ENCODE measurements around the gene VWA5B1. TPM values are rescaled to one million over a fixed set of nuclear protein-coding genes. Genes with fewer than 3 reads are reported as not detected.

VWA5B1 gene
- total and polyA plus RNA-seq, 2 experiments from 2014 or later = 0.16 to 1.0 TPM

GRCh38 chr1:20322081-20322824 lies 31.6 kb downstream of the VWA5B1 start:
- Histone ChIP-seq H3K4me3 (no peak overlapping the region), H3K27me3 (ENCODE audit: insufficient read depth) (no peaks in the 10 kb centered on the region), H3K9me2 (ENCODE audit: insufficient read depth) (no peaks in the 10 kb centered on the region), H2AFZ (no peak overlapping the region), H3K27ac (ENCODE audit: low read depth) (no peak overlapping the region), H3K4me1 (ENCODE audit: insufficient read depth) (no peaks in the 10 kb centered on the region), H3K4me2 (no peak overlapping the region), H4K20me1 (replicated peaks; ENCODE audit: insufficient read depth) (no peaks in the 10 kb centered on the region), H3F3A (replicated peaks; ENCODE audit: low read depth) (no peaks in the 10 kb centered on the region), H3K79me2 (replicated peaks; ENCODE audit: insufficient read depth) (no peaks in the 10 kb centered on the region), H3K36me3 (ENCODE audit: insufficient read depth) (no peaks in the 10 kb centered on the region)
- no peaks in the 10 kb centered on the region for H3K9me3 Mint-ChIP-seq
- peaks cover 8% of the 10 kb centered on the region for H3K27me3 Mint-ChIP-seq (ENCODE audit: insufficient read depth, low read depth, poor library complexity)
- H3K4me1 Mint-ChIP-seq = peaks cover 16% of the 10 kb centered on the region
- no peak overlapping the region for H3K27ac Mint-ChIP-seq
- no peak for DNase-seq (ENCODE audit: low spot score)
- ATAC-seq = no peak
- H3K36me3 Mint-ChIP-seq (ENCODE audit: low read depth) = no peaks in the 10 kb centered on the region
- no peak overlapping the region for H3K4me3 Mint-ChIP-seq
- TF ChIP-seq EZH2phosphoT487 (IDR thresholded peaks at IDR 0.05; ENCODE audit: unreplicated experiment) (no peak), ETS1 (IDR thresholded peaks at IDR 0.05) (no peak), CTCF (conservative IDR thresholded peaks at IDR 0.05; ENCODE audit: low read depth in 2 of 2) (no peak), ZNF331 (CRISPR knock-in tag; IDR thresholded peaks at IDR 0.05; ENCODE audit: low read depth) (no peak), STAT1 (IDR thresholded peaks at IDR 0.05; ENCODE audit: unreplicated experiment) (no peak), ZNF114 (CRISPR knock-in tag; IDR thresholded peaks at IDR 0.05) (no peak)

- no peaks in the 10 kb centered on the region for H3F3A ChIP-seq (replicated peaks; ENCODE audit: low read depth)
- no peak overlapping the region for H3K4me2 ChIP-seq
- TF ChIP-seq EZH2phosphoT487 (IDR thresholded peaks at IDR 0.05; ENCODE audit: unreplicated experiment) (no peak), STAT1 (IDR thresholded peaks at IDR 0.05; ENCODE audit: unreplicated experiment) (no peak), ZNF331 (CRISPR knock-in tag; IDR thresholded peaks at IDR 0.05; ENCODE audit: low read depth) (no peak), REST (IDR thresholded peaks at IDR 0.05; ENCODE audit: unreplicated experiment) (no peak), ZNF114 (CRISPR knock-in tag; IDR thresholded peaks at IDR 0.05) (no peak), CREB1 (CRISPR knock-in tag; IDR thresholded peaks at IDR 0.05; ENCODE audit: low read depth) (no peak), CTCF (conservative IDR thresholded peaks at IDR 0.05; ENCODE audit: low read depth in 2 of 2) (no peak), JUNB (IDR thresholded peaks at IDR 0.05; ENCODE audit: unreplicated experiment) (no peak)
- peaks cover 16% of the 10 kb centered on the region for H3K4me1 Mint-ChIP-seq
- H3K27ac Mint-ChIP-seq = no peak overlapping the region
- no peaks in the 10 kb centered on the region for H4K20me1 ChIP-seq (replicated peaks; ENCODE audit: insufficient read depth)
- H3K4me3 Mint-ChIP-seq = no peak overlapping the region
- no peaks in the 10 kb centered on the region for H3K9me2 ChIP-seq (ENCODE audit: insufficient read depth)
- H3K36me3 Mint-ChIP-seq (ENCODE audit: low read depth) = no peaks in the 10 kb centered on the region
- no peak overlapping the region for H3K4me3 ChIP-seq
- no peaks in the 10 kb centered on the region for H3K79me2 ChIP-seq (replicated peaks; ENCODE audit: insufficient read depth)
- H2AFZ ChIP-seq = no peak overlapping the region
- ATAC-seq = no peak
- no peaks in the 10 kb centered on the region for H3K36me3 ChIP-seq (ENCODE audit: insufficient read depth)
- no peaks in the 10 kb centered on the region for H3K9me3 Mint-ChIP-seq
- no peaks in the 10 kb centered on the region for H3K27me3 ChIP-seq (ENCODE audit: insufficient read depth)
- H3K27ac ChIP-seq (ENCODE audit: low read depth) = no peak overlapping the region
- no peaks in the 10 kb centered on the region for H3K4me1 ChIP-seq (ENCODE audit: insufficient read depth)
- peaks cover 8% of the 10 kb centered on the region for H3K27me3 Mint-ChIP-seq (ENCODE audit: insufficient read depth, low read depth, poor library complexity)
- no peak for DNase-seq (ENCODE audit: low spot score)
These were observed 32.3 kb downstream of the VWA5B1 start for GRCh38 chr1:20322825-20323612.

Measured in GM23338 (cell line).